K562 (cell line): ENCODE measurements around the gene TLX2. TPM values are rescaled to one million over a fixed set of nuclear protein-coding genes. Genes with fewer than 3 reads are reported as not detected.

Experiments used
- AFF1 ChIP-seq, 2 experiments: fragments of 450-650 bp; IDR thresholded peaks; 2 replicates each; pipeline ENCODE4 v1.6.1; 2018; ENCODE audit warnings: mild to moderate bottlenecking in 2 of 2, low read depth in 1 of 2; ENCODE audit not compliant: partially characterized antibody in 2 of 2
- GTF2E2 ChIP-seq: fragments of 200-800 bp; sonication (Bioruptor generic); IDR thresholded peaks from 2 replicates; pipeline ENCODE4 v1.6.1; 2016; ENCODE audit warnings: missing genetic modification characterization, missing compliant biosample characterization
- HMG20B ChIP-seq: fragments of 250-450 bp; sonication (Bioruptor Pico); IDR thresholded peaks from 2 replicates; pipeline ENCODE4 v1.5.0; 2021; ENCODE audit warnings: mild to moderate bottlenecking
- KLF6 ChIP-seq: fragments of 250-450 bp; sonication (Bioruptor Pico); IDR thresholded peaks from 2 replicates; pipeline ENCODE4 v1.4.0; 2020; ENCODE audit warnings: mild to moderate bottlenecking, moderate library complexity, borderline replicate concordance
- MYC ChIP-seq, 2 experiments: fragments of 250-450 bp in 1 of 2; sonication (Bioruptor Pico) in 1 of 2; IDR thresholded peaks; 2 replicates each; pipeline versions ENCODE4 v1.5.1 to v1.6.1; 2012 to 2021; ENCODE audit warnings: low read depth in 2 of 2, borderline replicate concordance in 1 of 2, improper control_type of control experiment in 1 of 2, low read length in 1 of 2, mild to moderate bottlenecking in 1 of 2, moderate library complexity in 1 of 2
- NRF1 ChIP-seq, 2 experiments: fragments of 450-650 bp; IDR thresholded peaks in 1 of 2; conservative IDR thresholded peaks in 1 of 2; 2 replicates each; pipeline ENCODE4 v1.6.1; 2014; ENCODE audit warnings: mild to moderate bottlenecking in 2 of 2
- RBFOX2 ChIP-seq: fragments of 200-400 bp; formaldehyde crosslinking; IDR thresholded peaks from 2 replicates; pipeline ENCODE4 v1.6.1; 2017; ENCODE audit warnings: low read depth, mild to moderate bottlenecking, low read length, moderate library complexity
- ZNF766 ChIP-seq: fragments of 200-800 bp; sonication (Bioruptor generic); conservative IDR thresholded peaks from 2 replicates; pipeline ENCODE4 v1.6.1; 2016; ENCODE audit warnings: missing genetic modification characterization, missing compliant biosample characterization
- polyA plus RNA-seq, 8 experiments: library from polyadenylated mRNA; depleted of rRNA in 4 of 8; stranded (reverse) in 5 of 8; unstranded in 3 of 8; fragments of >200 nt; fragmentation: Nextera tagmentation in 2 of 8; fragmentation: Illumina TruSeq in 1 of 8; extraction: Ambion mirVana in 2 of 8; extraction: Trizol in 1 of 8; gene quantifications; 2 replicates each; pipeline versions ENCODE4 v1.2.1 to v1.2.3, GENCODE V29; 2011 to 2014; ENCODE audit warnings: inconsistent platforms in 1 of 8, missing spikeins in 1 of 8
- total RNA-seq, 7 experiments: library from RNA; depleted of rRNA in 6 of 7; stranded (reverse); fragments of >200 nt in 6 of 7; fragmentation: Illumina TruSeq in 2 of 7; extraction: Trizol in 2 of 7; gene quantifications; 2 replicates each; pipeline versions ENCODE4 v1.2.1 to v1.2.3, GENCODE V29; 2011 to 2021; ENCODE audit warnings: low replicate concordance in 1 of 7
- TF ChIP-seq, protein P1 (sequence below): sonication (generic); formaldehyde crosslinking; IDR thresholded peaks from 2 replicates; pipeline ENCODE4 v1.8.1; 2023; ENCODE audit warnings: mild to moderate bottlenecking, missing genetic modification reagents, moderate library complexity
- TF ChIP-seq, protein P2 (sequence below), 2 experiments: fragments of 450-650 bp; formaldehyde crosslinking in 1 of 2; IDR thresholded peaks; 2 replicates each; pipeline versions ENCODE4 v1.4.0 to v1.6.1; 2014 to 2020; ENCODE audit warnings: mild to moderate bottlenecking in 2 of 2, borderline replicate concordance in 1 of 2, low read depth in 1 of 2

The TLX2 gene
- total and polyA plus RNA-seq, 9 of the 15 experiments (the other 6 are each of a cell fraction or from before 2014, with no cell fraction given): not detected

DNA sequence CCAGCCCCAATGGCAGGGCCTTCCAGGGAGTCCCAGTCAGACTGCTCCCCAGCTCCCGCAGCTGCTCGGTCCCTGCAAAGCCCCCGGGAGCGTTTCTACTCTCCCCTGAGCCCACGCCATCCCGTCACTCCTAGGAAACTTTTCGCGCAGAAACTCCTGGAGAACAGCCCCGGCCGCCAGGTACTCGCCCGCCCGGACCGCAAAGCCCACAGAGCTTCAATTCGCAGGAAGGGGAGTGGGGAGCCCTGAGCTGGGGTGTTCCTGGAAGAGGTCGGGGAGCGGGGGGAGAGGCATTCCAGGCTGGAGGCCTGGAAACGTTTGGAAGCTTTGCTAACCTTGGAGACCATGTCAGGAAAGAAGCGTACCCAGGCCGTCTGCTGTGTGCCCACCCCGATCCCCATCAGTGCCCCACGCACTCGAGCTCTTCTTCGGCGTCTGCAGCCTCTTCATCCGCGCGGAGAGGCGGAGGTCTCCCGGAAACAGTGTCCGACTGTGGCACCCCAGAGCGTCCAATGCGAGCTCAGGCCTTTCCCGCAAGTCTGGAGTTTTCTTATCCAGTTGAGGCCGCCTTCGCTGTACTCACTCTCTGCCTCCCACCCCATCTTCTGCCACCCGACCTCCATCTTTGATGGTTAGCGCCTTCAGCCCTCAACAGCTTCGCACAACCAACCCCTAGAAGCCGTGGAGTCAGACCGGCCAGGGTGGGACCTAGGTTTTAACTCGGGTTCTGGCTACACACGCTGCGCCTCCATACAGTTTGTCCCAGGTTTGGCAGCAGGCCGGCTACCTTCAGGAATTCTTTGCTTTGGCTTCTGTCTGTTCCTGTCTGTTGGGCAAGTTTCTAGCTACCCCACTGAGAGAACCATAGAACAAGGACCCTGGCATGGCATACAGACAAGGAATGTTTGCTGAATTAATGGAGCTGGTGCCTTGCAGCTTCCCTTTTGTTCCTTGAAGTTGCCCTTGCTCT is 10.5 kb upstream of the TLX2 start (continued):
- TF ChIP-seq NRF1 (conservative IDR thresholded peaks at IDR 0.05 in 1 of 2, IDR thresholded peaks at IDR 0.05 in 1 of 2) (0 out of 4 replicates have a peak, but pooled peaks of 1 of the 2 experiments have one; percentile 11), HMG20B (CRISPR knock-in tag) (no peak), KLF6 (0 out of 2 replicates have a peak, but pooled peaks have one; percentile 5), MYC (IDR thresholded peaks at IDR 0.05; ENCODE audit: low read depth, low read length) (no peak), MYC (CRISPR knock-in tag; IDR thresholded peaks at IDR 0.05; ENCODE audit: borderline replicate concordance, low read depth) (no peak), RBFOX2 (no peak), GTF2E2 (peak; percentile 55), AFF1 (IDR thresholded peaks at IDR 0.05; ENCODE audit: low read depth in 1 of 2, partially characterized antibody in 2 of 2) (peak in 1 of 2 experiments; percentile 46), ZNF766 (CRISPR knock-in tag) (0 out of 2 replicates have a peak, but pooled peaks have one; percentile 48)
- TF ChIP-seq, protein P1, sequence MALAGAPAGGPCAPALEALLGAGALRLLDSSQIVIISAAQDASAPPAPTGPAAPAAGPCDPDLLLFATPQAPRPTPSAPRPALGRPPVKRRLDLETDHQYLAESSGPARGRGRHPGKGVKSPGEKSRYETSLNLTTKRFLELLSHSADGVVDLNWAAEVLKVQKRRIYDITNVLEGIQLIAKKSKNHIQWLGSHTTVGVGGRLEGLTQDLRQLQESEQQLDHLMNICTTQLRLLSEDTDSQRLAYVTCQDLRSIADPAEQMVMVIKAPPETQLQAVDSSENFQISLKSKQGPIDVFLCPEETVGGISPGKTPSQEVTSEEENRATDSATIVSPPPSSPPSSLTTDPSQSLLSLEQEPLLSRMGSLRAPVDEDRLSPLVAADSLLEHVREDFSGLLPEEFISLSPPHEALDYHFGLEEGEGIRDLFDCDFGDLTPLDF (CRISPR knock-in tag): 0 out of 2 replicates have a peak, but pooled peaks have one; percentile 38
- TF ChIP-seq, protein P2, sequence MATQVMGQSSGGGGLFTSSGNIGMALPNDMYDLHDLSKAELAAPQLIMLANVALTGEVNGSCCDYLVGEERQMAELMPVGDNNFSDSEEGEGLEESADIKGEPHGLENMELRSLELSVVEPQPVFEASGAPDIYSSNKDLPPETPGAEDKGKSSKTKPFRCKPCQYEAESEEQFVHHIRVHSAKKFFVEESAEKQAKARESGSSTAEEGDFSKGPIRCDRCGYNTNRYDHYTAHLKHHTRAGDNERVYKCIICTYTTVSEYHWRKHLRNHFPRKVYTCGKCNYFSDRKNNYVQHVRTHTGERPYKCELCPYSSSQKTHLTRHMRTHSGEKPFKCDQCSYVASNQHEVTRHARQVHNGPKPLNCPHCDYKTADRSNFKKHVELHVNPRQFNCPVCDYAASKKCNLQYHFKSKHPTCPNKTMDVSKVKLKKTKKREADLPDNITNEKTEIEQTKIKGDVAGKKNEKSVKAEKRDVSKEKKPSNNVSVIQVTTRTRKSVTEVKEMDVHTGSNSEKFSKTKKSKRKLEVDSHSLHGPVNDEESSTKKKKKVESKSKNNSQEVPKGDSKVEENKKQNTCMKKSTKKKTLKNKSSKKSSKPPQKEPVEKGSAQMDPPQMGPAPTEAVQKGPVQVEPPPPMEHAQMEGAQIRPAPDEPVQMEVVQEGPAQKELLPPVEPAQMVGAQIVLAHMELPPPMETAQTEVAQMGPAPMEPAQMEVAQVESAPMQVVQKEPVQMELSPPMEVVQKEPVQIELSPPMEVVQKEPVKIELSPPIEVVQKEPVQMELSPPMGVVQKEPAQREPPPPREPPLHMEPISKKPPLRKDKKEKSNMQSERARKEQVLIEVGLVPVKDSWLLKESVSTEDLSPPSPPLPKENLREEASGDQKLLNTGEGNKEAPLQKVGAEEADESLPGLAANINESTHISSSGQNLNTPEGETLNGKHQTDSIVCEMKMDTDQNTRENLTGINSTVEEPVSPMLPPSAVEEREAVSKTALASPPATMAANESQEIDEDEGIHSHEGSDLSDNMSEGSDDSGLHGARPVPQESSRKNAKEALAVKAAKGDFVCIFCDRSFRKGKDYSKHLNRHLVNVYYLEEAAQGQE (IDR thresholded peaks at IDR 0.05; ENCODE audit: borderline replicate concordance): peak; percentile 42; the same call in 1 of the 2 replicates
- TF ChIP-seq, protein P2 (CRISPR knock-in tag; IDR thresholded peaks at IDR 0.05; ENCODE audit: low read depth): peak; percentile 3; the same call in 1 of the 2 replicates
